ENCODE data around the gene C16orf78.

GRCh38 chr16:49439050-49439449 is 65.4 kb downstream of the C16orf78 start:
- TF ChIP-seq CTCF (IDR thresholded peaks at IDR 0.05 in 4 of 5, conservative IDR thresholded peaks at IDR 0.05 in 1 of 5) (no peak), POLR2A (IDR thresholded peaks at IDR 0.05) (no peak)

All from gastrocnemius medialis (tissue), 4 donors.